Measurements from ENCODE around the gene SH3GL2. TPM values are rescaled to one million over a fixed set of nuclear protein-coding genes. Genes with fewer than 3 reads are reported as not detected.

SH3GL2 gene
- total and polyA plus RNA-seq, 9 of the 15 experiments (the other 6 are each of a cell fraction or from before 2014, with no cell fraction given): not detected

GRCh38 chr9:17750269-17750668 is 171.4 kb downstream of the SH3GL2 start:
- no peak overlapping the region for H2AFZ ChIP-seq (ENCODE audit: low read depth, low read length)
- H3K27ac ChIP-seq (ENCODE audit: extremely low read depth, low read depth, low read length): no peak overlapping the region
- WGBS (ENCODE audit: insufficient coverage, low coverage, missing lambda C conversion rate): 0% methylated on average over 3 of the region's 3 CpGs
- in situ Hi-C loops (cut with MboI) (no loop called here), intact Hi-C loops (cut with micrococcal nuclease) (no loop called here)
- no peaks in the 10 kb centered on the region for H3K9me3 ChIP-seq (replicated peaks; ENCODE audit: control insufficient read depth, insufficient read depth, low read depth, low read length)
- ChIA-PET POLR2A (no interaction called here), CTCF (ENCODE audit: low intra/inter-chr PET ratio) (no interaction called here)
- no peak overlapping the region for H3K4me3 ChIP-seq
- no peaks in the 10 kb centered on the region for H4K20me1 ChIP-seq (replicated peaks; ENCODE audit: control insufficient read depth, insufficient read depth, low read length)
- no peak overlapping the region for H3K4me2 ChIP-seq (ENCODE audit: insufficient read depth, low read length)
- DNase-seq (ENCODE audit: extremely low read depth in 1 of 4, low spot score in 3 of 4) (no peak), FAIRE-seq (no peak), ATAC-seq (no peak)
- no peaks in the 10 kb centered on the region for H3K79me2 ChIP-seq (ENCODE audit: control insufficient read depth, insufficient read depth, low read length)
- BruUV-seq (replicated peaks): no TSS peak
- H3K4me1 ChIP-seq (replicated peaks in 1 of 2; ENCODE audit: control insufficient read depth in 2 of 2, insufficient read depth in 2 of 2, low read length in 2 of 2): no peaks in the 10 kb centered on the region
- no peaks in the 10 kb centered on the region for H3K36me3 ChIP-seq (ENCODE audit: control insufficient read depth, insufficient read depth, low read length)
- no peak for TF ChIP-seq SREBF1 (IDR thresholded peaks at IDR 0.05; ENCODE audit: borderline replicate concordance, low read depth, low read length)
- no peak for TF ChIP-seq SMAD1 (IDR thresholded peaks at IDR 0.05; ENCODE audit: low read depth, low read length, partially characterized antibody)
- no peak for TF ChIP-seq HINFP (tag; conservative IDR thresholded peaks at IDR 0.05; ENCODE audit: low read depth)
- no peak for TF ChIP-seq TRIM24 (IDR thresholded peaks at IDR 0.05)
- no peak for TF ChIP-seq JUN (IDR thresholded peaks at IDR 0.05; ENCODE audit: borderline replicate concordance, low read depth, low read length)
- TF ChIP-seq JUN (CRISPR knock-in tag; IDR thresholded peaks at IDR 0.05; ENCODE audit: borderline replicate concordance): no peak
- no peak for TF ChIP-seq PRPF4 (IDR thresholded peaks at IDR 0.05; ENCODE audit: insufficient read depth, low read depth, low read length, poor library complexity, severe bottlenecking)
- no peak for TF ChIP-seq HOXB6 (CRISPR knock-in tag; IDR thresholded peaks at IDR 0.05; ENCODE audit: borderline replicate concordance)
- TF ChIP-seq RNF219 (CRISPR knock-in tag; IDR thresholded peaks at IDR 0.05): no peak
- no peak for TF ChIP-seq ETS2 (tag; IDR thresholded peaks at IDR 0.05; ENCODE audit: borderline replicate concordance, poor library complexity, severe bottlenecking)
- no peak for TF ChIP-seq FOXA1 (IDR thresholded peaks at IDR 0.05; ENCODE audit: borderline replicate concordance)
- TF ChIP-seq ATF4 (CRISPR knock-in tag; IDR thresholded peaks at IDR 0.05): no peak
- TF ChIP-seq E2F4 (CRISPR knock-in tag; IDR thresholded peaks at IDR 0.05; ENCODE audit: low read depth): no peak
- H3K27me3 ChIP-seq (ENCODE audit: control insufficient read depth in 2 of 2, insufficient read depth in 2 of 2, low read length in 2 of 2): no peaks in the 10 kb centered on the region
- no peak overlapping the region for H3K9ac ChIP-seq (ENCODE audit: insufficient read depth in 1 of 2, low read depth in 2 of 2, low read length in 2 of 2)
- no peaks in the 10 kb centered on the region for H3K9me1 ChIP-seq (ENCODE audit: control insufficient read depth, insufficient read depth, low read length)
